Adipocyte (in vitro differentiated cells): Measurements from ENCODE around the gene MAMDC4.
"Not testable (repeated sequence)": the region's sequence is repeated elsewhere in the genome, so short reads cannot be mapped to it uniquely, and the experiment has no call there.

Experiments
- DNase-seq: peaks from one replicate; pipeline ENCODE4 v3.0.0-alpha.2; 2015; ENCODE audit warnings: low read depth
- H3K27me3 ChIP-seq: replicated peaks from 2 replicates; pipeline ENCODE4 v1.7.0; 2013; ENCODE audit warnings: mild to moderate bottlenecking, low read length, moderate library complexity; ENCODE audit not compliant: control insufficient read depth, insufficient read depth
- H3K36me3 ChIP-seq: 2 replicates; pipeline ENCODE4 v1.7.0; 2013; ENCODE audit warnings: low read length, mild to moderate bottlenecking, moderate library complexity; ENCODE audit not compliant: control insufficient read depth, insufficient read depth, severe bottlenecking
- H3K4me1 ChIP-seq: 2 replicates; pipeline ENCODE4 v1.7.0; 2013; ENCODE audit warnings: mild to moderate bottlenecking, low read length, moderate library complexity; ENCODE audit not compliant: control insufficient read depth, insufficient read depth
- H3K4me3 ChIP-seq: 2 replicates; pipeline ENCODE4 v1.7.0; 2013; ENCODE audit warnings: mild to moderate bottlenecking, low read length, moderate library complexity
- H3K9ac ChIP-seq: 2 replicates; pipeline ENCODE4 v1.7.0; 2013; ENCODE audit warnings: mild to moderate bottlenecking, low read length, moderate library complexity
- H3K9me3 ChIP-seq: 2 replicates; pipeline ENCODE4 v1.7.0; 2013; ENCODE audit warnings: mild to moderate bottlenecking, low read length, moderate library complexity; ENCODE audit not compliant: control insufficient read depth

MAMDC4 gene

DNA sequence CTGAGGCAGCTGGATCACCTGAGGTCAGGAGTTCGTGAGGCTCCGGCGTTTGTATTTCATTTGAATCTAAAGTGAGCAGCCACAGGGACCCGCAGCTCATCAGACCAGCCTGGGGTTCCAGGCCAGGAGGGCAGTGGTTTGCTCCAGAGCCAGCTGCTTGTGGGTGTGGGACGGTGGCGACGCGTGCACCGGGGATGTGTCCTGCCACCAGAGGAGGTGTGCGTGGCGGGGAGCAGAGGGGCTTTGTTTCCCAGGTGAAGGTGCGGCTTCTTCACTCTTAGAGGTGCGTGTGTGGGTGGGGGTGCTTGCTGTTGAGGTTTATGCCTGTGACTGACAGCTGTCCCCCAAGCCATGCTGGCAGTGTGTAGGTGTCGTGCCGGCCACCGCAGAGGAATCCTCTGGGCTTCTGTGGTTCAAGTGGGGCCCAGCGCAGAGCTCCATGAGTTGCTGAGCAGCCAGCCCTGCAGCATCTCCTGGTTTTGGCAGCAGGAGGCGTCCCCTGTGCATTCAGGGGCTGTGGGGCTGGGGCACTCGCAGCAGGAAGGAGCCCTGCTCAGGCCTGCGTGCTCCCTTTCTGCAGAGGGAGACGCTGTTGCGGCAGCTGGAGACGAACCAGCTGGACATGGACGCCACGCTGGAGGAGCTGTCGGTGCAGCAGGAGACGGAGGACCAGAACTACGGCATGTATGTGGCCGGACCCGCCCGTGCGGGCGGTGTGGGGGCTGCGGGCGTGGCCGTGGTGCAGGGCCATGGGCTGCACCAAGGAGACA is 16.8 kb upstream of the MAMDC4 start:
- no peaks in the 10 kb centered on the region for H3K27me3 ChIP-seq
- no peak overlapping the region for H3K9ac ChIP-seq
- no peaks in the 10 kb centered on the region for H3K4me1 ChIP-seq
- no peak overlapping the region for H3K4me3 ChIP-seq
- DNase-seq: no peak
- H3K9me3 ChIP-seq: no peaks in the 10 kb centered on the region
- H3K36me3 ChIP-seq: peaks cover 38% of the 10 kb centered on the region

GRCh38 chr9:136835932-136836904 is 15.9 kb upstream of the MAMDC4 start:
- no peak for DNase-seq
- Histone ChIP-seq H3K4me1 (no peaks in the 10 kb centered on the region), H3K9ac (no peak overlapping the region), H3K9me3 (no peaks in the 10 kb centered on the region), H3K4me3 (no peak overlapping the region), H3K27me3 (no peaks in the 10 kb centered on the region), H3K36me3 (peaks cover 30% of the 10 kb centered on the region)

GRCh38 chr9:136837146-136837855 is 14.8 kb upstream of the MAMDC4 start:
- Histone ChIP-seq H3K27me3 (no peaks in the 10 kb centered on the region), H3K9ac (no peak overlapping the region), H3K4me3 (no peak overlapping the region), H3K9me3 (no peaks in the 10 kb centered on the region), H3K36me3 (peaks cover 19% of the 10 kb centered on the region), H3K4me1 (peaks cover 8% of the 10 kb centered on the region)
- DNase-seq: no peak

- H3K9ac ChIP-seq, H3K9me3 ChIP-seq, H3K4me3 ChIP-seq, H3K4me1 ChIP-seq, DNase-seq, H3K27me3 ChIP-seq: not testable (repeated sequence)
- peaks cover 15% of the 10 kb centered on the region for H3K36me3 ChIP-seq
Measured at GRCh38 chr9:136837856-136838277, 14.3 kb upstream of the MAMDC4 start.

- Histone ChIP-seq H3K9ac (no peak overlapping the region), H3K9me3 (no peaks in the 10 kb centered on the region), H3K4me3 (no peak overlapping the region), H3K36me3 (peaks cover 15% of the 10 kb centered on the region), H3K27me3 (no peaks in the 10 kb centered on the region), H3K4me1 (peaks cover 8% of the 10 kb centered on the region)
- no peak for DNase-seq
Measured at GRCh38 chr9:136838314-136839228, 13.6 kb upstream of the MAMDC4 start.

DNA sequence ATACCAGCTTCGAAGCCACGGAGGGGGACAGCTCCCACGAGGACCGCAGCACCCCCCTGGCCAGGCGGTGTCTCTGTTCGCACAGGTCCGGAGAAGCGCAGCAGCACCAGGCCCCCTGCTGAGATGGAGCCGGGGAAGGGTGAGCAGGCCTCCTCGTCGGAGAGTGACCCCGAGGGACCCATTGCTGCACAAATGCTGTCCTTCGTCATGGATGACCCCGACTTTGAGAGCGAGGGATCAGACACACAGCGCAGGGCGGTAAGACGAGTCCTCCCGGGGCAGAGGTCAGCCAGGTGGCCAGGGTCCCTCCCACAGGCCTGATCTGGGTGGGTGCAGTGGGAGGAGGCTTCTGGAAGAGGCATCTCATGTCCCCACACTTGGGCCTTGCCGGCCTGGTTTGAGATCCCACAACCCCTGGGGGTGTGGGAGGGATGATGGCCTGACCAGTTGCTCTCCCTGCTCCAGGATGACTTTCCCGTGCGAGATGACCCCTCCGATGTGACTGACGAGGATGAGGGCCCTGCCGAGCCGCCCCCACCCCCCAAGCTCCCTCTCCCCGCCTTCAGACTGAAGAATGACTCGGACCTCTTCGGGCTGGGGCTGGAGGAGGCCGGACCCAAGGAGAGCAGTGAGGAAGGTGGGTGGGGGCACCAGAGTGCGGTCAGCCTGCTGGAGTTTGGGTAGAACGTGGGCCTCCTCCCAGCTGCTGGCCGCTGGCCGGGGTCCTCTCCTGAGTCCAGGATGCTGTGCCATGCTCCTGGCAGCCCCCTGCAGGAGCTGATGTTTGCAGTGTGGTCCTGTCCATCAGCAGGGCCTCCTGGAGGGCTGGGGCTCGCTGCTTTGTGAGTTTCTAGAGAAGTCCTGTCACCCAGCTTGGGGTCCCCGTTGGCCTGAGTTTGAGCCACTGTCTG is 12.7 kb upstream of the MAMDC4 start:
- H3K4me3 ChIP-seq: no peak overlapping the region
- no peak for DNase-seq

DNA sequence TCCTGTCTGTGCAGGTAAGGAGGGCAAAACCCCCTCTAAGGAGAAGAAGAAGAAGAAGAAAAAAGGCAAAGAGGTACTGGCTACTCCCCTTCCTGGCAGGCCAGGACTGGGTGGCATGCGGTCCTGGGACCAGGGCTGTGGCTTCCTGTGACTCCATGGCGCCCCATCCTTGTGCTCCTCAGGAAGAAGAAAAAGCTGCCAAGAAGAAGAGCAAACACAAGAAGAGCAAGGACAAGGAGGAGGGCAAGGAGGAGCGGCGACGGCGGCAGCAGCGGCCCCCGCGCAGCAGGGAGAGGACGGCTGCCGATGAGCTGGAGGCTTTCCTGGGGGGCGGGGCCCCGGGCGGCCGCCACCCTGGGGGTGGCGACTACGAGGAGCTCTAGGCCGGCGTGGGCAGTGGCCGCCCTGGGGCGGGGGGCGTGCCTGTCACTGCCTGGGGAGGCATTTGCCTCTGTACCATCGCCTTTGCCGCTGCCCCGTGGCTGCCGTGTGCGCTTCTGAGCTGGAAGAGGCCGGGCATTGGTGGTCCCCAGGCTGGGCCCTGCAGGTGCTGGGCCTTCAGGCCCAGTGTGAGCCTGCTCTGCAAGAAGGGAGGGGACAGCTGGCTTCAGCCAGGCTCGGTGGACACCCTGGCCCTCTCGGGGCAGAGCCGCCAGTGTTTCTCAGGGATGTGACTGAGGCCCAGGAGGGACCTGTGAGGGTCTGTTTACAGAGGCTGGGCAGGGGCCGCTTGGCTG is 11.8 kb upstream of the MAMDC4 start:
- H3K27me3 ChIP-seq: no peaks in the 10 kb centered on the region
- no peak for DNase-seq
- no peak overlapping the region for H3K4me3 ChIP-seq
- H3K36me3 ChIP-seq: peaks cover 15% of the 10 kb centered on the region
- H3K4me1 ChIP-seq: peaks cover 8% of the 10 kb centered on the region
- no peaks in the 10 kb centered on the region for H3K9me3 ChIP-seq
- H3K9ac ChIP-seq: no peak overlapping the region

More for the DNA sequence above, 12.7 kb upstream of the MAMDC4 start:
- Histone ChIP-seq H3K4me1 (peaks cover 8% of the 10 kb centered on the region), H3K27me3 (no peaks in the 10 kb centered on the region), H3K9me3 (no peaks in the 10 kb centered on the region), H3K9ac (no peak overlapping the region), H3K36me3 (peaks cover 15% of the 10 kb centered on the region)

GRCh38 chr9:136840877-136841645 is 11.1 kb upstream of the MAMDC4 start:
- H3K9ac ChIP-seq: no peak overlapping the region
- peak; percentile 42 for DNase-seq
- H3K9me3 ChIP-seq: no peaks in the 10 kb centered on the region
- peaks cover 15% of the 10 kb centered on the region for H3K36me3 ChIP-seq
- no peak overlapping the region for H3K4me3 ChIP-seq
- H3K4me1 ChIP-seq: peaks cover 8% of the 10 kb centered on the region
- no peaks in the 10 kb centered on the region for H3K27me3 ChIP-seq
